MM.1S (cell line): ENCODE data around the gene SPG21.
A peak's percentile ranks its signal among the peaks of the same experiment; 100 is the strongest.

Source experiments
- DNase-seq: peaks from one replicate; pipeline ENCODE4 v3.0.0-alpha.2; 2015
- H2AFZ ChIP-seq: fragments of 300-600 bp; sonication (generic); 2 replicates; pipeline ENCODE4 v1.6.0; 2016; ENCODE audit warnings: antibody characterized with exemption, low read length
- H3F3A ChIP-seq: fragments of 300-600 bp; sonication (generic); 2 replicates; pipeline ENCODE4 v1.6.1; 2016; ENCODE audit warnings: mild to moderate bottlenecking, antibody characterized with exemption, low read length, moderate library complexity, mixed read lengths; ENCODE audit not compliant: insufficient read depth
- H3K27ac ChIP-seq: fragments of 300-600 bp; sonication (generic); 2 replicates; pipeline ENCODE4 v1.5.1; 2016; ENCODE audit warnings: mild to moderate bottlenecking, low read length
- H3K27me3 ChIP-seq: fragments of 300-600 bp; sonication (generic); replicated peaks from 2 replicates; pipeline ENCODE4 v1.6.0; 2016; ENCODE audit warnings: low read length; ENCODE audit not compliant: insufficient read depth
- H3K36me3 ChIP-seq: fragments of 300-600 bp; sonication (generic); replicated peaks from 2 replicates; pipeline ENCODE4 v1.6.1; 2016; ENCODE audit warnings: mild to moderate bottlenecking, low read length, mixed read lengths; ENCODE audit not compliant: insufficient read depth
- H3K4me1 ChIP-seq: fragments of 300-600 bp; sonication (generic); 2 replicates; pipeline ENCODE4 v1.6.1; 2016; ENCODE audit warnings: low read length, mixed read lengths
- H3K4me2 ChIP-seq: fragments of 300-600 bp; sonication (generic); 2 replicates; pipeline ENCODE4 v1.6.0; 2016; ENCODE audit warnings: low read depth, low read length
- H3K4me3 ChIP-seq: fragments of 300-600 bp; sonication (generic); 2 replicates; pipeline ENCODE4 v1.5.1; 2016; ENCODE audit warnings: low read length, mixed read lengths
- H3K79me2 ChIP-seq: fragments of 300-600 bp; sonication (generic); 2 replicates; pipeline ENCODE4 v1.6.1; 2016; ENCODE audit warnings: mixed run types, low read length, mixed read lengths
- H3K9ac ChIP-seq: fragments of 300-600 bp; sonication (generic); 2 replicates; pipeline ENCODE4 v1.6.1; 2016; ENCODE audit warnings: low read length, mixed read lengths
- H3K9me2 ChIP-seq: fragments of 300-600 bp; sonication (generic); replicated peaks from 2 replicates; pipeline ENCODE4 v1.6.1; 2016; ENCODE audit warnings: mild to moderate bottlenecking, low read length, mixed read lengths; ENCODE audit not compliant: insufficient read depth
- H3K9me3 ChIP-seq: fragments of 300-600 bp; sonication (generic); replicated peaks from 2 replicates; pipeline ENCODE4 v1.6.1; 2016; ENCODE audit warnings: mild to moderate bottlenecking, low read length, mixed read lengths; ENCODE audit not compliant: insufficient read depth
- H4K20me1 ChIP-seq: fragments of 300-600 bp; sonication (generic); 2 replicates; pipeline ENCODE4 v1.6.1; 2016; ENCODE audit warnings: mild to moderate bottlenecking, low read length, moderate library complexity, mixed read lengths; ENCODE audit not compliant: insufficient read depth
- CTCF ChIP-seq: fragments of 300-600 bp; sonication (generic); IDR thresholded peaks from 2 replicates; pipeline ENCODE4 v1.5.1; 2016; ENCODE audit warnings: antibody characterized with exemption, low read length, mixed read lengths
- EZH2 ChIP-seq: fragments of 300-600 bp; sonication (generic); optimal IDR thresholded peaks from 2 replicates; pipeline ENCODE3; 2017; ENCODE audit warnings: low read depth, mild to moderate bottlenecking, antibody characterized with exemption, low read length, mixed read lengths
- EZH2phosphoT487 ChIP-seq: fragments of 300-600 bp; sonication (generic); IDR thresholded peaks from 2 replicates; pipeline ENCODE4 v1.6.1; 2018; ENCODE audit warnings: antibody characterized with exemption, low read length

The SPG21 gene

DNA sequence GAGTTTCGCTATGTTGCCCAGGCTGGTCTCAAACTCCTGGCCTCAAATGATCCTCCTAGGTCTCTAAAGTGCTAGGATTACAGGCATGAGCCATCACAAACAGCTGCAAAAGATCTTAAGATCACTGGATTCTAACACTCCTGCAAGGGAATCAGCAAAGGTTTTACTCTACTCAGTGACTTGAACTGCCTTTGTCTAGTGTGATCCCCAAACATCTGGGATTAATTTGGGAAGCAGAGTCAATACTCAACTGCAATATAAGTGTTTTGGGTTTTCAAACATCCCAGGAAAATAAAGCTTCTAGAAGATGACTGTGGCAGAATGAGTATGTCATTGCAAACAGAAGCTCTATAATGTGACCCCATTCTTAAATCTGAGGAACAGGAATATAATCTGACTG, 7.2 kb downstream of the SPG21 start:
- TF ChIP-seq CTCF (no peak), EZH2 (no peak), EZH2phosphoT487 (no peak)
- Histone ChIP-seq H3K4me2 (no peak overlapping the region), H3K4me1 (no peaks in the 10 kb centered on the region), H2AFZ (no peak overlapping the region), H3F3A (no peaks in the 10 kb centered on the region; the same call in 1 of the 2 replicates), H3K4me3 (no peak overlapping the region), H3K9me2 (no peaks in the 10 kb centered on the region), H3K36me3 (peaks cover 4% of the 10 kb centered on the region; the same call in 1 of the 2 replicates), H3K9ac (no peak overlapping the region), H3K27ac (no peak overlapping the region), H3K9me3 (no peaks in the 10 kb centered on the region), H4K20me1 (no peaks in the 10 kb centered on the region), H3K27me3 (no peaks in the 10 kb centered on the region), H3K79me2 (peaks cover 25% of the 10 kb centered on the region)
- DNase-seq = no peak

GRCh38 chr15:64981812-64982431, 7.8 kb downstream of the SPG21 start:
- Histone ChIP-seq H3K27me3 (no peaks in the 10 kb centered on the region), H3K4me1 (no peaks in the 10 kb centered on the region), H3K27ac (no peak overlapping the region), H3K4me3 (no peak overlapping the region), H3F3A (no peaks in the 10 kb centered on the region; the same call in 1 of the 2 replicates), H3K36me3 (peaks cover 4% of the 10 kb centered on the region; the same call in 1 of the 2 replicates), H4K20me1 (no peaks in the 10 kb centered on the region), H3K9ac (no peak overlapping the region; the same call in 1 of the 2 replicates), H3K4me2 (peak overlapping the region; percentile 22; the same call in 1 of the 2 replicates), H3K9me2 (no peaks in the 10 kb centered on the region), H3K9me3 (no peaks in the 10 kb centered on the region), H2AFZ (no peak overlapping the region), H3K79me2 (peaks cover 20% of the 10 kb centered on the region)
- TF ChIP-seq EZH2 (no peak), CTCF (no peak), EZH2phosphoT487 (no peak)
- no peak for DNase-seq

GRCh38 chr15:64979252-64979710, 10.4 kb downstream of the SPG21 start:
- Histone ChIP-seq H2AFZ (no peak overlapping the region), H3F3A (no peaks in the 10 kb centered on the region; the same call in 1 of the 2 replicates), H3K9ac (no peak overlapping the region), H3K4me1 (no peaks in the 10 kb centered on the region), H4K20me1 (no peaks in the 10 kb centered on the region), H3K79me2 (peaks cover 3% of the 10 kb centered on the region; the same call in 1 of the 2 replicates), H3K27ac (no peak overlapping the region), H3K9me2 (no peaks in the 10 kb centered on the region), H3K4me2 (no peak overlapping the region), H3K27me3 (no peaks in the 10 kb centered on the region), H3K9me3 (no peaks in the 10 kb centered on the region), H3K4me3 (no peak overlapping the region), H3K36me3 (peaks cover 4% of the 10 kb centered on the region; the same call in 1 of the 2 replicates)
- no peak for DNase-seq
- TF ChIP-seq EZH2 = no peak
- TF ChIP-seq CTCF = no peak
- no peak for TF ChIP-seq EZH2phosphoT487
